SK-N-SH treated with all-trans-retinoic acid at 6 μM for 48 hours (cell line): ENCODE measurements around the gene GPC3.

ENCODE experiments used
- BACH2 ChIP-seq: fragments of 250-450 bp; sonication (Bioruptor Pico); IDR thresholded peaks from 2 replicates; pipeline ENCODE4 v1.9.0; 2021; ENCODE audit warnings: mild to moderate bottlenecking, borderline replicate concordance
- ZFP3 ChIP-seq: fragments of 250-450 bp; sonication (Bioruptor Pico); IDR thresholded peaks from 2 replicates; pipeline ENCODE4 v1.5.0; 2020; ENCODE audit warnings: mild to moderate bottlenecking, moderate library complexity
- TF ChIP-seq, protein P1 (sequence below): fragments of 250-450 bp; sonication (Bioruptor Pico); IDR thresholded peaks from 2 replicates; pipeline ENCODE4 v1.8.0; 2021; ENCODE audit warnings: low read depth, mild to moderate bottlenecking, moderate library complexity, borderline replicate concordance
- TF ChIP-seq, protein P2 (sequence below): fragments of 250-450 bp; sonication (Bioruptor Pico); IDR thresholded peaks from 2 replicates; pipeline ENCODE4 v1.5.0; 2020; ENCODE audit warnings: mild to moderate bottlenecking, moderate library complexity

DNA sequence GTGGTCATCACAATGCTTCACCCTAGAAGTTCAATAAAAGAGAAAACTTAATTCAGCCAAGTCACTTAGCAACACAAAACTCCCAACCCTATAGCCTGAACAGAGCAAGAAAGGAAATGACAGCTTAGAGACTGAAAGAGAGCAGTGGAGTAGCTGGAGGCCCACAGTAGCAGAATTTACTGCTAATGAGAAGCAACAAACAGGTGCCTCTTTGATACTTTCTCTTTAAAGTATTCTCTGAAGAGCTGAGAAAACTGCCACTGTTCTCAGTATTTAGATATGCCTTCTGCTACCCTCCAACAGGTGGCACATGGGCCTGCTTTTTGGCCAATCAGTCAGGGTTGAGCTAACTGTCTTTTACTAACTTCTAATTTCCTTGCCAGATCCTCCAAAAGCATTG is 240.0 kb downstream of the GPC3 start:
- TF ChIP-seq, protein P1, sequence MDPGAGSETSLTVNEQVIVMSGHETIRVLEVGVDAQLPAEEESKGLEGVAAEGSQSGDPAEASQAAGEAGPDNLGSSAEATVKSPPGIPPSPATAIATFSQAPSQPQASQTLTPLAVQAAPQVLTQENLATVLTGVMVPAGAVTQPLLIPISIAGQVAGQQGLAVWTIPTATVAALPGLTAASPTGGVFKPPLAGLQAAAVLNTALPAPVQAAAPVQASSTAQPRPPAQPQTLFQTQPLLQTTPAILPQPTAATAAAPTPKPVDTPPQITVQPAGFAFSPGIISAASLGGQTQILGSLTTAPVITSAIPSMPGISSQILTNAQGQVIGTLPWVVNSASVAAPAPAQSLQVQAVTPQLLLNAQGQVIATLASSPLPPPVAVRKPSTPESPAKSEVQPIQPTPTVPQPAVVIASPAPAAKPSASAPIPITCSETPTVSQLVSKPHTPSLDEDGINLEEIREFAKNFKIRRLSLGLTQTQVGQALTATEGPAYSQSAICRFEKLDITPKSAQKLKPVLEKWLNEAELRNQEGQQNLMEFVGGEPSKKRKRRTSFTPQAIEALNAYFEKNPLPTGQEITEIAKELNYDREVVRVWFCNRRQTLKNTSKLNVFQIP, result no peak
- TF ChIP-seq ZFP3 (CRISPR knock-in tag), result no peak
- TF ChIP-seq BACH2 (CRISPR knock-in tag), result no peak
- TF ChIP-seq, protein P2, sequence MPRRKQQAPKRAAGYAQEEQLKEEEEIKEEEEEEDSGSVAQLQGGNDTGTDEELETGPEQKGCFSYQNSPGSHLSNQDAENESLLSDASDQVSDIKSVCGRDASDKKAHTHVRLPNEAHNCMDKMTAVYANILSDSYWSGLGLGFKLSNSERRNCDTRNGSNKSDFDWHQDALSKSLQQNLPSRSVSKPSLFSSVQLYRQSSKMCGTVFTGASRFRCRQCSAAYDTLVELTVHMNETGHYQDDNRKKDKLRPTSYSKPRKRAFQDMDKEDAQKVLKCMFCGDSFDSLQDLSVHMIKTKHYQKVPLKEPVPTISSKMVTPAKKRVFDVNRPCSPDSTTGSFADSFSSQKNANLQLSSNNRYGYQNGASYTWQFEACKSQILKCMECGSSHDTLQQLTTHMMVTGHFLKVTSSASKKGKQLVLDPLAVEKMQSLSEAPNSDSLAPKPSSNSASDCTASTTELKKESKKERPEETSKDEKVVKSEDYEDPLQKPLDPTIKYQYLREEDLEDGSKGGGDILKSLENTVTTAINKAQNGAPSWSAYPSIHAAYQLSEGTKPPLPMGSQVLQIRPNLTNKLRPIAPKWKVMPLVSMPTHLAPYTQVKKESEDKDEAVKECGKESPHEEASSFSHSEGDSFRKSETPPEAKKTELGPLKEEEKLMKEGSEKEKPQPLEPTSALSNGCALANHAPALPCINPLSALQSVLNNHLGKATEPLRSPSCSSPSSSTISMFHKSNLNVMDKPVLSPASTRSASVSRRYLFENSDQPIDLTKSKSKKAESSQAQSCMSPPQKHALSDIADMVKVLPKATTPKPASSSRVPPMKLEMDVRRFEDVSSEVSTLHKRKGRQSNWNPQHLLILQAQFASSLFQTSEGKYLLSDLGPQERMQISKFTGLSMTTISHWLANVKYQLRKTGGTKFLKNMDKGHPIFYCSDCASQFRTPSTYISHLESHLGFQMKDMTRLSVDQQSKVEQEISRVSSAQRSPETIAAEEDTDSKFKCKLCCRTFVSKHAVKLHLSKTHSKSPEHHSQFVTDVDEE (CRISPR knock-in tag), result no peak
